Fibroblast of skin of abdomen (primary cell): Measurements from ENCODE around the gene CFAP46.

Source experiments
- DNase-seq: peaks from one replicate; pipeline ENCODE4 v3.0.0-alpha.2; 2013

The CFAP46 gene

DNA sequence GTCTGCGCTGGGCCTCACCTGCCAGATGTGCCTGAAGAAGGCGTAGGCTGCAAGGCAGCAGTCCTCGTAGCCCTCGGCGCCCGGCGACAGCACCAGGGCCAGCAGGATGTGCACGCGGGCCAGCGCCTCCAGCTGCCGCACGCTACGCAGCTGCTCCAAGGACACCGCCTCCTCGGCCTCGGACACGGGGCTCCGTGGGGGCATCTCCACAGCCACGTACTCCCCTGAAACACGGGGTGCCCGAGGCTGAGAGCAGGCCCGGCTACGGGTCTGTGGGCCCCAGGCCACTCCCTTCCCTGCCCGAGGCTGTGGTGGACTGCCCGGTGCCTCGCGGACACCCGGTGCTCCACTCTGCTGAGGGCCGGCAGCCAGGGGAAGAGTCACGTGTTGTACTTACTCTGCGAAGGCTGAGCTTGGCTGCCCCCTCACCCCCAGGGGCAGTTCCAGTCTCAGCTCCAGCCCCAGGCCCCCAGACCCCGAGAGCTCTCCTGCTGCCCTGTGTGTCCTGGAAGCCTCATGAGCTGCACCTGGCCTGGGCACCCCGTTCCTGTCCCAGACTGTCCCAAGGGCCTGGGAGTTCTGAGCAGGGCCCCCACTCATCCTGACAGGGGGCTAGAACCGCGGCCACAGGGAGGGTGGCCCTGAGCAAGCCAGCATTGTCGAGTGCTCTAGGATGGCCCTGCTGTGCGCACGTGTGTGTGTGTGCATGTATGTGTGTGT lies 62.8 kb downstream of the CFAP46 start:
- DNase-seq: no peak

DNA sequence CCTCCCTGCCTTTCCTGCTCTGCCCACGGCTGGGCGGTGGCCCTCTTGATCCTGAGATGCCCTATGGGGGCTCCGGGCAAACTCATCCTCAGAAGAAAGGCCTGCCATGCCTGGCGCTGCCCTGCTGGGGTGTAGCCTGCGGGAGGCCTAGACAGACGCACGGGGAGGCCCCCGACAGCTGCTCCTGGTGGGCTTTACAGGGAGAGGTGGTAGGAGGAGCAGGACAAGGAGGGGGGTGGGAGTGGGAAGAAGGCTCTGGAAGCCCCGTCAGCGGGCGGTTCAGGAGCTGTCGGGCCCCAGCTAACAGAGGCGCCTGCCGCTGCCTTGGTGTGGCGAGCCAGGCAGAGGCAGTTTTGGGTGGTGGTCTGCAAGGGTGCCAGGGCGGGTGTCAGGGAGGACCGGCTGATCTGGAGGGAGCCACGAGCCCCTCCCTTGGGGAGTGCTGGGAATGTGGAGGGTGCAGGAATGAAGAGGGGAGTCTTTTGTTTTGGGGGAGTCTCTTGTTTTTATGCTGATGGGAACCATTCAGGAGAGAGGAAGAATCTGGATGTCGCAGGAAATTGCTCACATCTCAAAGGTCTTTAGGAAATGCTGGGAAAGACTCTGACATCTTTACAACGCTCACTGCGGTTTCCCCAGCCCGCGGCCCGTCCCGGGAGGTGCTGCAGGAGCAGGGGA lies 63.5 kb downstream of the CFAP46 start:
- no peak for DNase-seq

DNA sequence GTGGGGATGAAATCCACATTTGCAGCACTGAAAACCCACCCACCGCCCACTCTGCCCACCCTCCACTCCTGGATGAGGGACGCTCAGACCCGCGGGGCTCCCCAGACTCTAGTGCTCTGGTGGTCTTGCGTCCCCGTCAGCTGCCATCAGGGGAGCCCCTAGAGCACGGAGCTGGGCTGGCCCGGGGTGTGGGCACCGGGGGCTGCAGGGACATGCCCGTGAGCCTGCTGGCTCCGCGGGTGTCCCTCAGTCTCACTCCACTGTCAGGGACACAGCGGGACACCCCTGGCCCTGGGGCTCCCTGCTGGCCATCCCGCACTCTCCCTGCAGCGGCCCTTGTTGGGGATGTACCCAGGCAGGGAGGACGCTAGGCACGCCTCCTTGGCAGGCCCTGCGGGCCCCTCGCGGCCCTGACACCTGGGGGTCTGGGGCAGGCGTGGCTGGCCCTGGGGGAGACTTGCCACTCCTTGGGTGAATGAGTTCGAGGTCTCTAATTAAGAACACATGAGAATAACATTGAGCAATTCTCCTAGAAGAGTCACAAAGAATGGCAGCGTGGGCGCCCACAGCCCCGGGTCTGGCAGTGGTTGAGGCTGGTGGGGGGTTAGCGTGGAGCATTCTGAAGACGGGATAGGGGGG lies 64.2 kb downstream of the CFAP46 start:
- DNase-seq: peak; percentile 11

DNA sequence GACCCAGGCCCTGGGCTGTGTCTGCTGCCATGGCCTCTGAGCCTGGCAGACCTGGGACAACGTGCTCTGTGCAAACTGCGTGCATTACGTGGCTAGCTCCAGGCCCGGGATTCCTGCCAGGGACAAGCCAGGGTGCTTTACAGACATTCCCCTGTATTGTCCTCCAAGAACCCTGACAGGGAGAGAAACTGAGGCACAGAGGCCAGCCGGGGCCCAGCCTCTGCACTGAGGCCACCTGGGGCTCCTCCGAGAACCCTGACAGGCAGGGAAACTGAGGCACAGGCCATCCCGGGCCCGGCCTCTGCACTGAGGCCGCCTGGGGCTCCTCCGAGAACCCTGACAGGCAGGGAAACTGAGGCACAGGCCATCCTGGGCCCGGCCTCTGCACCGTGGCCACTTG lies 64.9 kb downstream of the CFAP46 start:
- DNase-seq: no peak

DNA sequence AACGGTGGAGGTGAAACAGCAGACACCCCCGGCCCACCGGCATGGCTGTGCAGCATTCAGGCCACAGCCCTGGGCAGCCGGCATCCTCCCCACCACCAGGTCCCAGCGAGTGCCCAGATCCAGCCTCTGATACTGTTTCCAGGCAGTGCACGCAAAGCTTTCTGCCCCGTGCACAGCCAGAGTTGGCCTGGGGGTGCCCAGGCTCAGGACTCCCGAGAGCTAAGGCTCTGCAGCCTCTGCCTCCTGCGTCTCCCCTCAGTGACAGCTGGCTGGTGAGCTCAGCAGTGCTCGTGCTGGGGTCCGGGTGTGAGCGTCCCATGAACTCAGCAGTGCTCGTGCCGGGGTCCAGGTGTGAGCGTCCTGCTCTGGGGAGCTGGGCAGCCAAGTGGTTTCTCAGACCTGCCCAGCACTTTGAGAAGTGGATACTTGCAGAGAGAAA lies 65.4 kb downstream of the CFAP46 start:
- no peak for DNase-seq

DNA sequence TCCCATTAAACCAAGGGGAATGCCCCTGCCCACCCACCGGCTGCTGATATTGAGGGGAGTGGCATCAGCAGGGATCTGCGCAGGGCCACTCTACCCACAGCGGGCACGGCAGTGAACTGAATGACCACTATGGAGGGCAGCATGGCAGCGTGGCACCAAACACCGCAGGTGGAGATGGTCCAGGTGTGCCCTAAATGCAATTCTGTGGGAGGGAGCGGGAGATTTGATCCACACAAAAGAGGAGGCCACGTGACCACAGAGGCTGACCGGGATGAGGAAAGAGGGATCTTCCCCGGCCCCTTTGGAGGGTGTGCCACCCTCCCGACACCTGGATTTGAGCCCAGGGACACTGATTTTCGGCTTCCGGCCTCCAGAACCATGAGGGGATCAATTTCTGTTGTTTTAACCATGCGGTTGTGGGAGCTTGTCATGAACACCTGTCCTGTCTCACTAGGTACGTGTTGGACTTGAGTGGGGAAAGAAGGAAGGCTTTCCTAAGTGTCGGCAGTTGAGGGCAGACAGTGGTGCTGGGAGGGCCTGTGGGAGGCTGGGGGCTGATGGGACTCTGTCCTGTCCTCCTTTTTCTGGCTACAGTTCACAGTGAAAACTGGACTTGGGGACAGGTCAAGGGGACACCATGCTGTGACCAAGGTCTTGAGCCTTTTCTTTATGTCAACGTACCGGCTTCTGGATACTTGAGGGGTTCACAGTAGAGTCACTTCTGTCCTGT lies 66.1 kb downstream of the CFAP46 start:
- DNase-seq: no peak

DNA sequence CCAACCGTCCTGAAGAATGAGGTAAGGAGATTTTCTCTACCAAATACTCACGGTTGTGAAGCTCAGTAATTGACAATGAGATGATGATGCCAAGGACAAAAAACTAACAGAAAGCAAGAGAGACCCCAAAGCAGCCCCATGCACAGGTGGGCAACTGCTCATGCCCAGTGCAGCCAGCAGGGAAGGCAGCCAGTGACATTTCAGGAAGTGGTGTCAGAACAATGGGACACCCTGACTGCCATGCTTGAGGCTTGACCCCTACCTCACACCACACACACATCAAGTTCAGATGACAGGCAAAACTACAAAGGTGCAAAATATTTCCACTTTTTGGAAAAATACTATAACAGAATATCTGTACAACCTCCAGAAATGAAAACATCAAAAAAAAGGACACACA lies 66.9 kb downstream of the CFAP46 start:
- DNase-seq: no peak

DNA sequence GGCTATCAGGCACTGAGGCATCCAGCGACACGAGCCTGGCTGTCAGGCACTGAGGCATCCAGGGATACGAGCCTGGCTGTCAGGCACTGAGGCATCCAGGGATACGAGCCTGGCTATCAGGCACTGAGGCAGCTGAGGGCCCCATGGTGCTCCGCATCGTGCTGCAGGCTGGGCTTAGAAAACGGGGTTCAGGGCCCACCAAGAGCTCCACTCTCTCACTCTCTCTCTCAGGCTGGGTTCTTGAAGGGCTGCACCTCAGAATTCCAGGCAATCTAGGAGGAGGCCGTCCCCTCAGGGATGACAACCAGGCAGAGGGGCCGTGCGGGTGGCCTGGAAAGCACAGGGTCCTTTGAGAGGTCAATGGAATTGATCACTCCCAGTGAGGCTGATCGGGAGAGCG lies 69.0 kb downstream of the CFAP46 start:
- DNase-seq: no peak

DNA sequence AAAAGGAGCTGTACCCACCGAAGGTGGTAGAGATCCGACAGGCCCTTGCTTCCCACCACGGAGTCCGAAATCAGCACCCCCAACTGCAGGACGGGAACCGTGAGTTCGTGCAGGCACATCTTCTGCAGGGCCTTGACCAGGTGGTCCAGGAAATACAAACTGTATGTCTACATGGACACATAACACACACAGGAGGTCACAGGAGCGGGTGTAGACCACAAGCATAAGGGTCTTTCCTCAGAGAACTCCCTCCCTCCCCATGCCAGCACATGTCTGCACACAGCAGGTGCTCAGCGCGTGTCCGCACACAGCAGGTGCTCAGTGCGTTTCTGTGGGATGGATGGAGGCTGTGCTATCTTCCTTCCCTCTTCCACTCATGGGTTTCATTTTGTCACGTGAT lies 69.7 kb downstream of the CFAP46 start:
- no peak for DNase-seq

DNA sequence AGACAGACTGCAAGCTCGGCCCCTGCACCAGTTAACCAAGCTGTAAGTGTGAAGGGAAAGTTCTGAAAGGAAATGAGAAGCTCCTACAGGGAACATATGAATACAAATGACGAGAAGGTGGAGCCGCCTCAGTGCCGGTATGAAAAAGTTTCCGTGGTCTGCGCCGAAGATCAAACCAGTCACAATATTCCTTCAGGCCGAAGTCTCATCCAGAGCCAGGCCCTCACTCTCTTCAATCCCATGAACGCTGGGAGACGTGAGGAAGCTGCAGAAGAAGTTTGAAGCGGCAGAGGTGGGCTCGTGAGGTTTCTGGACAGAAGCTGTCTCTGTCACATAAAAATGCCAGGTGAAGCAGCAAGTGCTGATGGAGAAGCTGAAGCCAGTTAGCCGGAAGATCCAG lies 71.9 kb downstream of the CFAP46 start:
- DNase-seq: no peak

DNA sequence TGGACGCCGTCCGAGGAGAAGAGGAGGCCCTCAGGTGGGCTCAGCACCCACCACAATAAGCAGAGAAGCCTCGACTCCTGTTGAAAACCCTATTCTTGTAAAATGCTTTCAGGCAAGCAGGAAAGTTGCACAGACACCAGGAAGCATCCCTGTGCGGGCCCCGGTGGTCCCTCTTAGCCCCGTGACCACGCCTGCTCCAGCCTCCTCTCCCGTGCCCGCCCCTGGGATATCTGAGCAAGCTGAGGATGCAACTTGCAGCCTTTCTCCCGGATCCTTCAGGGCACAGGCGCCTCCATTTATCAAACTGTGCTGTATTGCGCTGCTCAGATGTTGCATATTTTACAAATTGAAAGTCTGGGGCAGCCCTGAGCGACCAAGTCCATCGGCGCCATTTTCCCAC lies 72.7 kb downstream of the CFAP46 start:
- DNase-seq: no peak

DNA sequence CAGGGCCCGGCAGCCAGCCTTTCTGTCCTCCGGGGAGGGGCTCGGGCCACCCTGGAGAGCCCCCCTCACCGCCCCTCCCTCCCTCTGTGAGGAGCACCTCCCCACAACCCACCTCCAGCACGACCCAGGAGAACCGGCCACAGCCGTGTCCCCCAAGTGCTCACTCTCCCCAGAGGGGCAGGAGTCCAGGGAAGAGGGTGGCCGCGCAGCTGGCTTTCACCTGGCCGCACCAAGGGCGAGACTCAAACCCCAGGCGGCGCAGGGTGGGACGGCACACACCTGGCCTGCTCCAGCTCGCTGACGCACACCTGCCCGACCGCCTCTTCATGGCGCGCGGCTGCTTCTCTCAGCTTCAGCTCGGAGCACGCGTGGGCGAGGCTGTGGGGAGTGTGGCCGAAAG lies 73.4 kb downstream of the CFAP46 start:
- no peak for DNase-seq

DNA sequence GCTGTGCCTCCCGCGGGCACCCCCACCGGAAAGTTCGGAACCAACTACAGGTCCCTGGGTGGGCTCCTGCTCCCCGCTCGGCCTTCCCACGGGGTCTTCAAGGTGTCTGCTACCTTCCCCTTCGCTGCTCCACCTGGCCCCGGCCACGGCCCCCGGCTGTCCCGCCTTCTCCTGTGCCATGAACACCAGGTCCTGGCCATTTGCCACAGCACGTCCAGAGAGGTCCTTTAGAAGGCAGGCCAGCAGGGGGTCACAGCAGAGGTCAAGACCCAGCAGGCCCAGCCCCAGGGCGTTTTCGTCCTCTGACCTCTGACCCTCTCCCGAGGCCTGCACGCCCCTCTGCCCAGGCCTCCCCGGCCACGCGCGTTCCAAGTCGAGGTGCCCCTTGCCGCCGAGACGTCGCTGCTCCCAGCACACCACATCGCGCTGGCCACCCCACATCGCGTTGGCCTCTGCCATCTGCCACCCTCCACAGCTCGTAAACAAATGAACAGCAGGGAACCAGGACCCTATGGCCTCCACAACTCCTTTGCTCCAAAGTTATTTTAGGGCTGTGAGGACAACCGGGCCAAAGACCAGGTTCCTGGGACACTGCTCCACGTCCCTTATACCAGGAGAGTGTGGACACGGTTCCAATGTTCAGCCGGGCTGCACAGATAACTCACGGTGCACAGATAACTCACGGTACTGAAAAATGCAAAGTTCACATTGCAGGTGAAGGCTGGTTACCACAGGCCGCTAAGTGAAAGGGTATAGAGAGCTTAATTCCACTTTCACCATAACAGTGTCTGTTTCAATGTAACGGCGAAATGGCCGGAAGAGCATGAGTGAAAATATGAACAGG lies 74.3 kb downstream of the CFAP46 start:
- DNase-seq: no peak

DNA sequence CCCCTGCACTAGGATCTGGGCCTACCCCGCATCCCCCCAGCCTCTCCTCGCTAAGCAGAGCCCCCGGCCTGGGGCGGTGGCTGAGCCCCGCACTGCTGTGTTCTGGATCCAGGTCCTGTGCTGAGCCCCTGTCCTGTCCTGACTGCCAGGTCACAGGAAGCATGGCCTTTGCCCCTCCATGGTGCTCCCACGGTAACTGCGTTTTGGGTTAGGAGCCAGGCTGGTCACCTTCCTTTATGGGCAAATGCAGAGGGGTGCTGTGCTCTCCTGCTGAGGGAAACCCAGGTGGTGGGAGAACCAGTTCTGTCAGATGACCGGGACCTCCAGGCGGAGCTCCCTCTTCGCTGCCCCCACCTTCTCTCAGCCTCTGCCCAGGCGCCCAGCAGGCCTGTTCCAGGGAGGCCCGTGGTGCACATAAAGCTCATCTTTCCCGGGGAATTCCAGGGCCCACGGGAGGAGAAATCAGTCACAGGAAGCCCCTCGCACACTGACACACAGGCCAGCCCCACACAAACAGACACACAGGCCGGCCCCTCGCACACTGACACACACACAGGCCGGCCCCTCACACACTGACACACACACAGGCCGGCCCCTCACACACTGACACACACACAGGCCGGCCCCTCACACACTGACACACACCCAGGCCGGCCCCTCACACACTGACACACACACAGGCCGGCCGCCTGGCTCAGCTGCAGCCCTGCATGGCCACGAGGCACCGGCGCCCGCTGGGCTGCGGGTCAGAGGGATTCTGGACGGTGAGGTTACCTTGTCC lies 75.6 kb downstream of the CFAP46 start:
- no peak for DNase-seq

DNA sequence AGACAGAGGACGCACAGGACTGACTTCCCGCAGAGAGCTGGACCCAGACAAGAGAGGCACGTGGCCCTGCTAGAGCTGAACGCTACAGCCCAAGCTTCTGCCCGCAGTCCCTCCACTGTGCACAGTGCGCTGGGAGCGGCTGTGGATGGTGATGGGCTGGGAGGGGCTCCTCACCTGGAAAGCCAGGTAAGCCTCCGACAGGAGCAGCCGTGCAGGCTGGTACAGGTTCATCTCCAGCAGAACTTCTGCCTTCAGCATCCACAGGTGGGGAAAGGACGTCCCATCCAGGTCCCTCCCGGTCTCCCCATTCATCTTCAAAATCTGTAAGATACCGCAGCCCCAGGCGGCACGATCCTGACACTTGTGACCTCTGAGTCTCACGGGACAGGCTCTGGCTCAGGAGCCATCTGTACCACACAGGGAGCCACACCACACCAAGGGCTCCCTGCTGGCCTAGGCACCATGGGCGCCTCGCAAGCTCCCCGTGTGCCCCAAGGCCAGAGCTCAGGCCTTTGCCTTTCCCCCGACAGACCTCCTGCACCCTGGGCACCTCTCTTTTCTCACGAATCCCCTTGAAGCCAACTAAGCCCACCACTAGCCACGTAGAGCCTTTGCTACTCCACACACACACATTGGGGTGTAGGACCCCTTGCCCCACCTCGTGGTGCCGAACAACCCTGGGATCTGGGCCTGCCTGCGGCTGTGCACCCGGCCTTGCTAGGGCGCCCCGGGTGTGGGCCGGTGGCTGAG lies 76.3 kb downstream of the CFAP46 start:
- no peak for DNase-seq

DNA sequence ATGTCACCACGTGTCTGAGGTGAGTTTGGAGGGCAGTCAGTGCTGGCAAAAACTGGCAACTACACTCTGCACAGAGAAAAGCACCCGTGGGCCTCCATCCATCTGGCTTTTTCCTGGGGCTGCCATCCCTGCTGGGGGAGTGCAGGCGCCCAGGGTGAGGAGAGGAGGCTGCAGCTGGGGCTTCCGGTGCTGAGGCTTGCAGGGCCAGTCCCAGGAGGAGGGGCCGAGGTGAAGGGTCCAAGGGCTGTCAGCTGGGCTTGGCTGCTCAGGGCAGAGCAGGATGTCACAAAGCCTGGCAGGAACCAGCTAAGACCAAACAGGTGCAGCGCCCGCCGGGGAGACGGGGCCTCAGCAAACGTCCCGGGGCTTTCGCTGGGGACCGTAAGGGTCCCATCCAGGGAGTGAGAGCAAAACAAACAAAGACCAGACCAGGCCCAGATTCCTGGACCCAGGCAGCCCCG lies 77.2 kb downstream of the CFAP46 start:
- DNase-seq: no peak

DNA sequence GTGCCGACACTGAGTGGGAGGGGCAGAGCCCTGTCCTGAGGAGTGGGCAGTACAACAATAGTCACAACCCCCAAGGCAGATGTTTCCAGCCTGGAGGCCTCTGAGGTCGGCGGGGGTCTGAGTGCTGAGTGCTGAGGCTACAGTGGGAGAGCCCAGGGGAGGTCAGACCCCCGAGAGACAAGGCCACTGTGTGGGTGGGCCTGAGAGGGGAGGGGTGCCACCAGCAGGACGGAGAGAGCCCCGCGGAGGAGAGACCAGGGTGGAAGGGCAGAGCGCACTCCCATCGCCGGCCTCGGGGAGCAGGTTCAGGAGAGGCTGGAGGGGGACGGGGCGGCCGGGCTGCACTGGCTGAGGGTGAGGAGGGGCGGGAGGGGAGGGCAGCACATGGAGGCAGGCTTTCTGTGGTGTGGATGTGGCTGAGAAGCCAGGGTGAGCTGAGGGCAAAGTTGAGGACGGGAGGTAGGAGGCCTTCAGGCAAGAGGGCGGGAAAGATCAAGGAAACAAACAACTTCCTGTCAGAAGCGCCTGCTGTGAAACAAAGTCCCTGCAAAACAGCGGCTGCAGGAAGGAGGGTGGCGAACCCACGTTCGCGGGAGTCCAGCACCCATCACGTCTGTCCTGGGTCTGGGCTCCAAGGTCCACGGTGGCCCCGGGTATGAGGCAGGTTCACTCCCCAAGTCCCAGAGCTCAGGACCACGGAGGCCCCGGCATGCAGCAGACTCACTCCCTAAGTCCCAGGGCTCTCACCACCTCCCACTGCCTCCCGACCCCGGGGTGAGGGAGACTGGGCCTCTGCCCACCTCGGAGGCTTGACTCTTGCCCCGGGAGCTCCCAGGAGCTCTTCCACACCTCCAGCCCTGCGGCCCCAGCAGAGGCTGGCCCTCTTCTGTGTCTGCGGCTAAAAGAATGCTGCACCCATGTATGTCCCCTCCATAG lies 79.6 kb downstream of the CFAP46 start:
- DNase-seq: no peak

DNA sequence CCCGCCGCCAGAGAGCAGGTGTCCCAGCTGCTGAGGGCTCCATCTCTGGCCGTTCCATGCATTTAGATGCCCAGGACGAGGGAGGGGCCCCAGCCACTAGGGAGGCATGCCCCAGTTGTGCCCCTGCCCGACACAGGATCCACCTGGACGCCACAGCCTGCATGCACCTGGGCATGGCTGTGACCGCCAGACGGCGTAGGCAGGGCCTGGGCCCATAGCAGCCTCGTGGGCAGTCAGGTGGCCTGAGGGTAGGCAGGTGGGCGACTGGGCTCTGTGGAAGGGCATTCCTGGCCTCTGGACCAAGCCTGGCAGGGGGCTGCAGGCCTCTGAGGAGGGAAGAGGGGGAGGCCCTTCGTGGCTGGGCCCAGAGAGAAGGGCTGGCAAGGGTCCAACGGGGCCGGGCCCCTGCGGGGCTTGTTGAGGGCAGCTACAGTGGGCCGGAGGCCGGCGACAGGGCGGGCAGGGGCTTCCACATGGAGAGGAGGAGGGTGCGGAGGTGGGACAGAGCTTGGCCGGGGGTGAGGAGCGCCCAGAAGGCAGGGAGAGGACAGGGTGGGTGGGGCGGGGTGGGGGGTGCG lies 80.4 kb downstream of the CFAP46 start:
- DNase-seq: no peak

DNA sequence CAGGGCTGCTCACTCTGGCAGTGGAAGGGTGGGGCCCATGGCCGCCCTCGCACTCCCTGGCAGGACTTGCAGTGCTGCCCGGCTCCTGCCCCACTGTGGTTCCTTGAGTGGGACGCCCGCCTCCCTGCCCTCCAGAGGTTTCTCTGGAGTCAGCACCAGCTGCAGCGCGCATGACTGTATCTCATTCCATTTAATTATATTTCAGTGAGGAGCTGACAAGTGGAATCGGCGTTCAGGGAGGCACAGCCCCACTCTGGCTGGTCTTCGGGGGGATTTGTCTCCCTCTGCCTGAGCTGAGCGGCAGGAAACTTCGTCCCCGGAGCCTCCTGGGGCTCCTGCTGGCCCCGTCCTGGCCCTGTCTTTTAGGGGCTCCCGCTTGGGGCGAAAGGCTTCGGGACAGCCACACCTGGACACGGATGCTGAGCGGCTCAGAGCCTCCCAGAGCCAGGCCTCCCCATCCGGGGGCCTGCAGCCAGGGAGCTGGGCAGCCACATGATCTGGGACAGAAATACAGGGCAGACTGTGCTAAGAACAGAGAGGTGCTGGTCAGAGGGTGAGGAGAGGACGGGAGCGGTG lies 81.2 kb downstream of the CFAP46 start:
- no peak for DNase-seq
